Mesendoderm (in vitro differentiated cells): ENCODE measurements around the gene SAP30BP.

ENCODE experiments used
- DNase-seq: peaks from one replicate; pipeline ENCODE4 v3.0.0; 2013
- H2AK5ac ChIP-seq: 2 replicates; pipeline ENCODE4 v1.6.1; 2013; ENCODE audit warnings: low read length, inconsistent platforms
- H2BK120ac ChIP-seq: 2 replicates; pipeline ENCODE4 v1.6.1; 2013; ENCODE audit warnings: low read depth, mild to moderate bottlenecking, low read length, moderate library complexity, mixed read lengths
- H2BK15ac ChIP-seq: replicated peaks from 2 replicates; pipeline ENCODE4 v1.6.1; 2013; ENCODE audit warnings: low read depth, mild to moderate bottlenecking, moderate library complexity
- H2BK5ac ChIP-seq: 2 replicates; pipeline ENCODE4 v1.6.1; 2013; ENCODE audit warnings: low read length, inconsistent platforms
- H3K18ac ChIP-seq: 2 replicates; pipeline ENCODE4 v1.6.1; 2013; ENCODE audit warnings: mild to moderate bottlenecking, low read length, mixed read lengths
- H3K23ac ChIP-seq: one replicate; pipeline ENCODE4 v1.6.1; 2013; ENCODE audit warnings: low read length
- H3K27ac ChIP-seq: 2 replicates; pipeline ENCODE4 v1.5.1; 2013; ENCODE audit warnings: low read depth, mild to moderate bottlenecking, inconsistent platforms, low read length, moderate library complexity
- H3K27me3 ChIP-seq: 2 replicates; pipeline ENCODE4 v1.6.1; 2013; ENCODE audit warnings: low read length, control low read depth, mild to moderate bottlenecking, inconsistent platforms; ENCODE audit not compliant: insufficient read depth, poor library complexity
- H3K36me3 ChIP-seq: 2 replicates; pipeline ENCODE4 v1.6.1; 2013; ENCODE audit warnings: low read length, inconsistent platforms; ENCODE audit not compliant: control insufficient read depth, insufficient read depth
- H3K4ac ChIP-seq: one replicate; pipeline ENCODE4 v1.6.1; 2013; ENCODE audit warnings: low read depth, mild to moderate bottlenecking, low read length, moderate library complexity
- H3K4me1 ChIP-seq: 2 replicates; pipeline ENCODE4 v1.6.1; 2013; ENCODE audit warnings: low read depth, low read length, inconsistent platforms; ENCODE audit not compliant: control insufficient read depth
- H3K4me2 ChIP-seq: 2 replicates; pipeline ENCODE4 v1.6.1; 2013; ENCODE audit warnings: low read length
- H3K4me3 ChIP-seq: 2 replicates; pipeline ENCODE4 v1.5.1; 2013; ENCODE audit warnings: mild to moderate bottlenecking, low read length
- H3K56ac ChIP-seq: one replicate; pipeline ENCODE4 v1.6.1; 2013; ENCODE audit warnings: low read length
- H3K79me1 ChIP-seq: 2 replicates; pipeline ENCODE4 v1.6.1; 2013; ENCODE audit warnings: low read length, inconsistent platforms
- H3K79me2 ChIP-seq: 2 replicates; pipeline ENCODE4 v1.6.1; 2013; ENCODE audit warnings: mild to moderate bottlenecking, low read length; ENCODE audit not compliant: control insufficient read depth, insufficient read depth
- H3K9ac ChIP-seq: 2 replicates; pipeline ENCODE4 v1.6.1; 2013; ENCODE audit warnings: low read length, inconsistent platforms
- H4K5ac ChIP-seq: one replicate; pipeline ENCODE4 v1.6.1; 2013; ENCODE audit warnings: low read length
- H4K8ac ChIP-seq: one replicate; pipeline ENCODE4 v1.6.1; 2013; ENCODE audit warnings: low read depth, mild to moderate bottlenecking, control low read depth, low read length, moderate library complexity
- WGBS: extraction: QIAGEN DNeasy Blood & Tissue Kit; methylation state at CpG from one replicate; pipeline ENCODE4 v1.1.7; 2013; ENCODE audit warnings: low lambda C conversion rate, missing lambda C conversion rate; ENCODE audit not compliant: insufficient coverage; ENCODE audit errors: extremely low coverage; 5-methylcytosine and 5-hydroxymethylcytosine counted together

SAP30BP gene

DNA sequence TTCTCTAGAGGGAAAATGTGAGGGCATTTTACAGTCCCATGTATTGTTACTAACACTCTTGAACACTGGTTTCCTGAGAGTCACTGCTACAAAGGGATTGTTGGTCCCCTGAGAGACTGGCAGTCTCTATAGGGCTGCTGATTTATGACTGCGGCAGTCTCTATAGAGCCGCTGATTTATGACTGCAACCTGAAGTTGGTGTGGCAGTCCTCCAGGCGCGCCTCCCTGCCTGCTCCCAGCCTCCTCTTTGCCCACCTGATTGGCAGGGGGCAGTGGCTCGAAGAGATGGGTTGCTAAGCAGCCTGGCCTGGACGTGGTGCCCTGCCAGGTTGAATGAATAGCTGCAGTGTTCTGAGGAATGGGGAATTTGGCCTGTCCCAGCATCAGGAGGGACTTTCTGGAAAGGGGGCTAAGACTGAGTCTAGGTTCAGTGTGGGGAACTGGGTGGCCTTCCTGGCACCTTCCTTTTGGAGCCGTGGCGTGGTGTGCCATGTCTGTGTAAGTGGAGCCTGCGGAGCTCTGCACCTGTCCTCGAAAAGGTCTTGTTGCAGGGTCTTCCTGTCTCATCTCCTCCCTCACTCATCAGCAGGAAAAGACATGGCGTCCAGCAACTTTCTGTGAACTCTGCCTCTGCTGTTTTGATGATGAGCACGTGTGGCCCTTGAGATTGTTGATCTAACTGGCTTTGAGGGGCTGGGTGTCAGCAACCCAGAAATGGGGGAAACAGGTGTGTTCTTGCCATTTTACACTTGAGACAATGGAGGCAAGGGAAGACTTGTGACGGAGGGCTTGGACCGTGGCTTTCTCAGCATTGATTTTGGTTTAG lies 24.9 kb downstream of the SAP30BP start:
- Histone ChIP-seq H2BK120ac (no peak overlapping the region), H3K18ac (no peak overlapping the region), H4K5ac (no peak overlapping the region), H3K79me1 (peaks cover 24% of the 10 kb centered on the region), H2BK5ac (no peak overlapping the region), H3K4me2 (no peak overlapping the region), H3K56ac (no peak overlapping the region), H2AK5ac (no peak overlapping the region), H3K36me3 (peaks cover 12% of the 10 kb centered on the region), H2BK15ac (no peak overlapping the region), H3K79me2 (peaks cover 4% of the 10 kb centered on the region), H3K23ac (no peak overlapping the region), H3K4me3 (no peak overlapping the region), H3K9ac (no peak overlapping the region), H3K4me1 (peaks cover 2% of the 10 kb centered on the region), H4K8ac (no peak overlapping the region), H3K27ac (no peak overlapping the region), H3K27me3 (no peaks in the 10 kb centered on the region), H3K4ac (no peak overlapping the region)
- DNase-seq, result no peak
- WGBS, result no CpG with 5 or more reads among the region's 14 CpGs

DNA sequence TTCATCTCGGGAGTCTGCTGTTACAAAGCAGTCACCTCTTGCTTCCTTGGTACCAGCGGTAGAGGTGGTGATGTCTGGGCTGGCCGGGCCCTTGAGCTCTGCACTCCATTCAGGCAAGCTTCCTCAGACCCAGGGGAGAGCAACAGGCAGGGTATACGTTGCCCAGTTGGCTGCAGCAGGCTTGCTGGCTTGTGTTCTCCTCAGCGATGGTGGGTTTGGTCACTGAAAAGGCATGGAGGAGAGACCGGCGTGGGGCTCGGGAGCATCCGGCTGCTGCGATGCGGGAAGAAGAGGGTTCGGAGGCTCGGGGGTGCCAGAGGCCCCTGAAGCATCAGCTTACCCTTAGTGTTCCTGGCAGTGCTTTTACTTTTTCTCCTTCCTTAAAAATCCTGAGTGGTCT lies 25.8 kb downstream of the SAP30BP start:
- Histone ChIP-seq H2BK5ac (no peak overlapping the region), H3K18ac (no peak overlapping the region), H3K79me1 (peaks cover 25% of the 10 kb centered on the region), H2AK5ac (no peak overlapping the region), H3K4me1 (peaks cover 2% of the 10 kb centered on the region), H2BK120ac (no peak overlapping the region), H3K27ac (no peak overlapping the region), H4K5ac (no peak overlapping the region), H3K27me3 (no peaks in the 10 kb centered on the region), H3K4me2 (no peak overlapping the region), H3K4me3 (no peak overlapping the region), H3K36me3 (peaks cover 12% of the 10 kb centered on the region), H3K23ac (no peak overlapping the region), H3K79me2 (peaks cover 2% of the 10 kb centered on the region), H3K4ac (no peak overlapping the region), H4K8ac (no peak overlapping the region), H2BK15ac (no peak overlapping the region), H3K56ac (peak overlapping the region; percentile 15), H3K9ac (no peak overlapping the region)
- no CpG with 5 or more reads among the region's 13 CpGs for WGBS
- DNase-seq, result no peak

DNA sequence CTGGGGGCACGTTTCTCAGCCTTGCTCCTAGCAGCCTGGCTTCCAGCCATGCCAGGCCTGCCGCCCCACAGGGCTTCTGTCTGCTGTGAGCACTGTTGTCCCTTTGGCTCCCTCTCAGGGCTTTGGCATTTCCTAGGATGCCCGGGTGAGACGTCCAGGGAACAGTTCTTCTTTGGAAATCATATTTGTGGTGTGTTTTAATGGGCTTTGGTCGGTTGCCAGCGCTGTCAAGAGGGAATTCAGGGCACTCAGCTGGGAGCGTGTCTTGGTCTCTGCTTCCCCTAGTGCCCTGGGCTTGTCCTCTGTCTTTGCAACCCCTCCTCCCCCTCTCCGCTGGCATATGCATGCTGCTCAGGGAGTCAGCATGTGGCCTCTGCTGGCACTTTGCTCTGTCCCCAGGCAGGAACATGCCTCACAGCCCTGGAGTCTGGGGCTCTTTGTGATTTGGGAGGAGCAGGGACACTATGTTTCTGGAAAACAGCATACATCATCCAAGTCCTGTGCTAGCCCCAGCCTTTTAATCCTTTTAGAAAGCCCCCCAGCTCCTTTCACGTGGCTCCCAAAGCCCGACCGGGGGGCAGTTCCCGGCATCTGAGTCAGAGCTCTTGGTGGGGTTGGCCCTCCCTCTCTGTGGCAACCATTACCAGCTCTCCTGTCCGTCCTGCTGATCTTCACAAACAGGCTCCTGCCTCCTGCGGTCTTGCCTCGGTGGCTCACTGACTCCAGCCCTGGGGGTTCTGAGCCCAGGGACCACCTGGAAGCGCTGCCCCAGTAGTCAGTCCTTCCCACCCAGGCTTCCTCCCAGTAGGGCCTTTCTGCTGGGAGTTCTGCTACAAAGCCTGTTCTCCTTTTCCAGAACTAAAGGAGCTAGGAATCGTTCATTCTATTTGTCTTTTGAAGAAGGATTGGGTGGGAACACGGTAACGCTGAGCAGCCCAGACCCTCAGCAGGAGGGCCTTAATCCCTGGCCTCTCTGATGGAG lies 26.7 kb downstream of the SAP30BP start:
- Histone ChIP-seq H3K79me2 (no peaks in the 10 kb centered on the region), H2AK5ac (no peak overlapping the region), H4K5ac (no peak overlapping the region), H2BK15ac (no peak overlapping the region), H3K56ac (peak overlapping the region; percentile 60), H3K36me3 (peaks cover 12% of the 10 kb centered on the region), H3K18ac (no peak overlapping the region), H3K27me3 (no peaks in the 10 kb centered on the region), H2BK120ac (no peak overlapping the region), H3K27ac (peak overlapping the region; percentile 39), H4K8ac (no peak overlapping the region), H3K4me1 (peaks cover 2% of the 10 kb centered on the region), H3K4ac (no peak overlapping the region), H3K9ac (no peak overlapping the region), H3K23ac (no peak overlapping the region), H3K79me1 (peaks cover 22% of the 10 kb centered on the region), H3K4me3 (no peak overlapping the region), H3K4me2 (no peak overlapping the region), H2BK5ac (no peak overlapping the region)
- peak; percentile 79 for DNase-seq
- WGBS, result no CpG with 5 or more reads among the region's 19 CpGs

DNA sequence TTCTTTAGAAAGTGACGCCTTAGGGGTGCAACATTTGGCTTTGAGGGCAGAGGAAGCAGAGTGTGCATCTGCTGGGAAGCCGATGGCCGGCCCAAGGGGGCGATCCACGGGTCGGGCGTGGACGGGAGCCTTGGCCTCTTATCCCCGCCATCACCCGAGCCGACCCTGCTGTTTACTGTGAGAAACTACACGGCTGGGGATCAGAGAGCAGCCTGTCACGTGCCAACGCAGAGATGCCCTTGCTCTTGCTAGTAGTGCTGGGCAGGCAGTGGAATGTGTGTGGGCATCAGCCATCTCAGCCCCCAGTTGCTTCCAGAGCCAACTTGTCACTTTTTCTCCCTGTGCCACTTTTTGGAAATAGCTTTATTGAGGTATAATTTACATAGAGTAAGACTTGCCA lies 27.4 kb downstream of the SAP30BP start:
- H2BK5ac ChIP-seq, result no peak overlapping the region
- peaks cover 2% of the 10 kb centered on the region for H3K4me1 ChIP-seq
- H3K4me3 ChIP-seq, result no peak overlapping the region
- H2BK120ac ChIP-seq, result no peak overlapping the region
- no peaks in the 10 kb centered on the region for H3K79me2 ChIP-seq
- no peak overlapping the region for H4K5ac ChIP-seq
- no peak overlapping the region for H2BK15ac ChIP-seq
- no peak overlapping the region for H4K8ac ChIP-seq
- H3K27me3 ChIP-seq, result no peaks in the 10 kb centered on the region
- H2AK5ac ChIP-seq, result no peak overlapping the region
- no peak overlapping the region for H3K18ac ChIP-seq
- no peak overlapping the region for H3K4me2 ChIP-seq
- no peak overlapping the region for H3K27ac ChIP-seq
- H3K23ac ChIP-seq, result no peak overlapping the region
- H3K36me3 ChIP-seq, result peaks cover 12% of the 10 kb centered on the region
- no peak overlapping the region for H3K4ac ChIP-seq
- WGBS, result no CpG with 5 or more reads among the region's 14 CpGs
- no peak overlapping the region for H3K9ac ChIP-seq
- peaks cover 22% of the 10 kb centered on the region for H3K79me1 ChIP-seq
- DNase-seq, result no peak
- H3K56ac ChIP-seq, result no peak overlapping the region

DNA sequence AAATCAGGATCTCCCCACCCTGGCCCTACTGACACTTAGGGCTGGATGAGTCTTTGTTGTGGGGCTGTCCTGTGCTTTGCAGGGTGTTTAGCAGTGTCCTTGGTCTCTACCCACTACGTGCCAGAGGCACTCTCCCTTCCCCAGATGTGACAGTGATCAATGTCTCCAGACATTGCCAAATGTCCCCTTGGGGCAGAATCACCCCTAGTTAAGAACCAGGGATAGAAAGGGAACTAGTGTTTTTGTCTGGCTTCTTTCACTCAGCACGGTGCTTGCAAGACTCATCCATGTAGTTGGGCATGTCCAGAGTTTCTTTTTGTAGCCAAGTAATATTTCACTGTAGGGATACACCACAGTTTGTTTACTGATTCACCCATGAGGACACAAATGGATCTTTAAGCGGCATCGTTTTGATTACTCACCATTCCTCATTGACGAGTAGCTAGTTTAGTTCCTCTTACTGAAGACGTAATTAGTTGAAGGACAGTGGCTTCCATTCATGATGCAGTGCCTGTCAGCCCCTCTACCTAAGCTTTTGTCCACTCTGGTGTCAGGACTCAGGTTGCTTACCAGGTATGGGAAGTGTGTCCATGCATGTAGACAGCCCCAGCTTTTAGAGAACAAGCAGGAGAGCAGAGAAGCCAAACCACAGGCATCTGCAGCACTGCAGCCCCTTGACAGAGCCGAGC lies 28.1 kb downstream of the SAP30BP start:
- peaks cover 2% of the 10 kb centered on the region for H3K4me1 ChIP-seq
- no CpG with 5 or more reads among the region's 7 CpGs for WGBS

More for the DNA sequence above, 28.1 kb downstream of the SAP30BP start:
- H2AK5ac ChIP-seq, result no peak overlapping the region
- no peak overlapping the region for H2BK15ac ChIP-seq
- no peaks in the 10 kb centered on the region for H3K79me2 ChIP-seq
- H3K27ac ChIP-seq, result no peak overlapping the region
- H4K8ac ChIP-seq, result no peak overlapping the region
- H2BK5ac ChIP-seq, result no peak overlapping the region
- no peak for DNase-seq
- H3K9ac ChIP-seq, result no peak overlapping the region
- no peaks in the 10 kb centered on the region for H3K27me3 ChIP-seq
- peaks cover 20% of the 10 kb centered on the region for H3K79me1 ChIP-seq
- no peak overlapping the region for H3K23ac ChIP-seq
- H3K36me3 ChIP-seq, result peaks cover 16% of the 10 kb centered on the region
- no peak overlapping the region for H2BK120ac ChIP-seq
- H3K4me2 ChIP-seq, result no peak overlapping the region
- H3K4me3 ChIP-seq, result no peak overlapping the region
- H3K4ac ChIP-seq, result no peak overlapping the region
- no peak overlapping the region for H3K18ac ChIP-seq
- no peak overlapping the region for H3K56ac ChIP-seq
- no peak overlapping the region for H4K5ac ChIP-seq
